ENCODE data around the gene ITGBL1. TPM values are rescaled to one million over a fixed set of nuclear protein-coding genes. Genes with fewer than 3 reads are reported as not detected.

The ITGBL1 gene, protein sequence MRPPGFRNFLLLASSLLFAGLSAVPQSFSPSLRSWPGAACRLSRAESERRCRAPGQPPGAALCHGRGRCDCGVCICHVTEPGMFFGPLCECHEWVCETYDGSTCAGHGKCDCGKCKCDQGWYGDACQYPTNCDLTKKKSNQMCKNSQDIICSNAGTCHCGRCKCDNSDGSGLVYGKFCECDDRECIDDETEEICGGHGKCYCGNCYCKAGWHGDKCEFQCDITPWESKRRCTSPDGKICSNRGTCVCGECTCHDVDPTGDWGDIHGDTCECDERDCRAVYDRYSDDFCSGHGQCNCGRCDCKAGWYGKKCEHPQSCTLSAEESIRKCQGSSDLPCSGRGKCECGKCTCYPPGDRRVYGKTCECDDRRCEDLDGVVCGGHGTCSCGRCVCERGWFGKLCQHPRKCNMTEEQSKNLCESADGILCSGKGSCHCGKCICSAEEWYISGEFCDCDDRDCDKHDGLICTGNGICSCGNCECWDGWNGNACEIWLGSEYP
- 0.97 to 1.8 TPM (median 1.6 TPM) in 5 replicates for total RNA-seq (2022; extraction: Qiagen RNA extraction; ENCODE audit: low read depth)

DNA sequence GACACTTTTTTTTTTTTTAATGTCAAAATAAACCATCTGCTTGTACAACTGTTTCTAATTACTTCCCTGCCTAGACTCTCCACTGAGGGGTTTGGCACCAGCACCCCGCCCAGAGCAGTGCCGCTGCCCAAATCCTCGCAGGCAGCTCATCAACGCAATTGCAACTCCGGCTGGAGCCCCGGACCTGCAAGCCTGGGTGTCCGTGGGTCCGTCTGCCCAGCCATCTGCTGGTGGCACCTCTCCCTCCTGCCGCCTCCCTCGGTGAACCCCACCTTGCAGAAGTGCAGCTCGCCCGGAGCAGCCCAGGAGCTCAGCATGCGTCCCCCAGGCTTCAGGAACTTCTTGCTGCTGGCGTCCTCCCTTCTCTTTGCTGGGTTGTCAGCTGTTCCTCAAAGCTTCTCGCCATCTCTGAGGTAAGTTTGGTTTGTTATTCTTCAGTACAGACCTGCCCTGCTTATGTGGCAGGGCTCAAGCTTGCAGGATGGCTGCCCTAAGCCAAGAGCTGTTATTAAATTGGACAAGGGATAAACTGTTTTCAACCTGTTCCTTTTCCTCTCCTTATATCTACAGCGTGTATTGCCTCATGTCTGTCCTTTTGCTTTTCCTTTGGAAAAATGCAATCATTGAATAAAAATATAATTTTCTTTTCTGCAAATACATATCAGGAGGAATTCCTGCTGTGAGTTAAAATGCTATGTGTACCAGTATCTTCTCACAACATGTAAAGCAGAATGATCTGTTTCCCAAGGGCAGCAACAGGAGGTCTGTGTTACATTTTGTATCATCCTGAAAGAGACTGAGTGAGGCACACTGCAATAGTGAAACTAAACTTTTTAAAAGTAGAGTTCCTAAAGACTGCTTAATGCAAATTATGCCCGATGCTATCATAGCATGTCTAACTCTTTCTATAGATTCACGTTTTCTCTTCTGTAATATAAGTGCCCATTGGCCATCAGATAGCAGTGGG, at the start of gene ITGBL1:
TSS of gene ITGBL1 (plus strand) at position 157 of the 967 bp plus-strand sequence. CDS start at position 316, 159 bp downstream.

GRCh38 chr13:101416181-101417042, 36.1 kb upstream of the ITGBL1 start, which contains the start of gene NALCN:
NALCN (minus strand) TSS chr13:101416508; CDS start chr13:101399126, 17,382 bp downstream.

Other genes with a start within 250 kb of the ITGBL1 start
- 3.3 to 4.3 TPM (median 4.1 TPM) in 5 replicates for gene NALCN, start 36.2 kb upstream of the ITGBL1 start, total RNA-seq (2022; extraction: Qiagen RNA extraction; ENCODE audit: low read depth)

Data from A549 treated with RU486 at 1 μM for 4 hours (cell line).